Measurements from ENCODE around the gene KCNQ1.

KCNQ1 gene

DNA sequence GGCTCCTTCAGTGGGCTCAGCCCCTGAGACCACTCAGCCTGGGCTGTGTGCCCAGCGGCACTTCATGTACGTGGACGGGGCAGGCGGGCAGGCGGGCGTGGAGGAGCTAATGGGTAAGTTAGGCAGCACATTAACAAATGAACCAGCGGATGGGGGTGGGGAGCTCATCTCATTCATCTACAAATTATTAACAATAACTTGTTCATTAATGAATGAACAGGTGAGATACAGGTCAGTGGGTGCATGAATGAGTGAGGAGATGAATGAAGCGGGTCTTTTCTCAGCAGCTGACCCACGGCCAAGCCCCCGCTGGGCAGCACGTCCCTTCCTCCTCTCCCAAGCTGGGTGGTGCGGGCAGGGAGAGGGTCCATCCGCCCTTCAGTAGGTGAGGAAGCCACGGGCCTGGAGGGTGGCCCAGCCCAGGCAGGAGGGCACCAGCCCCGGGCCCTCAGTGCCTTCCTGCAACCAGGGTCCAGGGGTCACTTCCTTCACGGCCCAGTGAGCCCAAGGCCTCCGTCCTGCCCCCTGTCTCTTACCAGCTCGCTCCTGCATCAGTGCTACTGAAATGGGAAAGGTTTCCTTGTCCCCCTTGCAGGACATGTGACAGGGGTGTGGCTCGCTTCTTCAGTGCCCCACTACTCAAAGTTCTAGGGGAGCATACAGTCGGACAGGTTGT, 315.5 kb downstream of the KCNQ1 start:
- ATAC-seq, result no peak

DNA sequence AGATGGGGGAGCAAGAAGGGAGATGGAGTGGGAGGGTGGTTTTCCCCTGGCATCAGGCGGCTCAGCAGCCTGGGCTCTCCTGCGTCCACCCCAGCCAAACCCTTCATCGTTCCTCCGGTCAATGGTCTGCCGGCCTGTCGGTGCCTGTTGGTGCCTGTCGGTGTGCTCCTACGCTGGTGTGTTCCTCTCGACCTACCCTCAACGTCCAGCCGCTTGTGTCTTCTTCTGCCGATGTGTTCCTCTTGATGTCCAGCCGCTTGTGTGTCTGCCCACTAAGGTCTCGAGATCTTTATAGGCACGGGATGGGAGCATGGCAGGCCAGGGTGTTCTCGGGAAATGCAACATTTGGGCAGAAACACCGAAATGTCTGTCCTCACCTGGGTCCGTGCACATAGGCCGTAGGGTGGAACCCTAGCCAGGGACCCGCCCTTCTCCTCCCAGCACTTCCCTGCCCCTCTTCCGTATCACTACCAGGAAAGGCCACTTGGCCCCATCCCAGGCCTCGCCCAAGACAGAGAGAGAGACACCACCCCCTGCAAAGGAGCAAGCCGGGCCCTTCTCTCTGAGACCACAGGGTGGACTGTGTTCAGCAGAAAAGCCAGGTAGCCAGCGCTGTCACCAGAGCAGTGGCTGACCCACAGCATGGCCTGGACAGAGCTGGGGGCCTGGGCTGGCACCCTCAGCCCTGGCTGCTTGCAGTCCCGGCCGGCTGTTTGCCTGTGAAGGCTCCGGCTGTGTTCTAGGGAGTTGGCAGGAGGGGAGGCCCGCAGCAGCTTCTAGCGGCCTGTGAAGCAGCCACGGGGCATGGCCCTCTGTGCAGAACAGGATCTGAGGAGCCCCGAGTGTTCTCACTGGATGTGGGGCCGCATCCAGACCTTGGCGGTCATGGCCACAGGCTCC, 316.6 kb downstream of the KCNQ1 start:
- ATAC-seq, result no peak

DNA sequence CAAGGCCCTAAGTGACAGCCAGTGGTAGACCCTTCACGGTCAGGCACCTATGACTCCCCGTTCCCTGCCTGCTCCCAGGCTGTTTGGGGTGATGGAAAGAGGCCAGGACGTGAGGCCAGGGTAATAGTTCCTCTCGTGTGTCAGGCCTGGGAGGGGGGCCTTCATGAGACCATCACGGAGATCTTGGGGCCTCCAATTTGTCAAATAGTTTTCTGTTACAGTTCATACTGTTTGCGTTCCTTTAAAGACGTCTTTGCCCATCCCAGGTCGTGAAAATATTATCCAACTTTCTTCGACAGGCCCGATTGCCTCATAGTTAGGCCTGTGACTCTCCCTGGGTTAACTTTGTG, 317.2 kb downstream of the KCNQ1 start:
- ATAC-seq, result no peak

DNA sequence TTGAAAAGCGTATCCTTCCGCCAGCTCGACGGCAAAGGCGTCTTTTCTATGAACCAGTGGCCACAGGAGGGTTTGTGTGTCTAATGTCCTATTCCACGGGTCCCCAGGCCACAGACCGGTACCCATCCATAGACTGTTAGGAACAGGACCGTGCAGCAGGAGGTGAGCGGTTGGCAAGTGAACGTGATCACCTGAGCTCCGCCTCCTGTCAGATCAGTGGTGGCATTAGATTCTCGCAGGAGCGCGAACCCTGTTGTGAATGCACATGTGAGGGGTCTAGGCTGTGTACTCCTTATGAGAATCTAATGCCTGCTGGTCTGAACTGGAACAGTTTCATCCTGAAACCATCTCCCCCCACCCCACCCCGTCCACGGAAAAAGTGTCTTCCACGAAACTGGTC, 317.6 kb downstream of the KCNQ1 start:
- ATAC-seq, result no peak

DNA sequence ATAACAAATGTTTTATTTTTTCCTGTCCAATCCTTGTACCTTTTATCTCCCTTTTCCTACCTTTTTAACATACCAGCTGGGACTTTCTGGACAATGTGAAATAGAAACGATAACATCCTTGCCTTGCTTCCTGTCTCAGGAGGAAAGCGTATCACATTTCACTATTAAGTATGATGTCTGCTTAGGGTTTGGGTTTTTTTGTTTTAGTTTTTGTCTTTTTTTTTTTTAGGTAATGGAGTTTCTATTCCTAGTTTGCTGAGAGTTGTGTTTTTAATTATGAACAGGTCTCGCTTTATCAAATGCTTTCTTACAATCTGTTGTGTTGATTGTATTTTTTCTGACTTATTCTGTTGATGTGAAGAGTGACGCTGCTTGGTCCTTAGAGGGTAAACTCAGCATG, 319.2 kb downstream of the KCNQ1 start:
- no peak for ATAC-seq

DNA sequence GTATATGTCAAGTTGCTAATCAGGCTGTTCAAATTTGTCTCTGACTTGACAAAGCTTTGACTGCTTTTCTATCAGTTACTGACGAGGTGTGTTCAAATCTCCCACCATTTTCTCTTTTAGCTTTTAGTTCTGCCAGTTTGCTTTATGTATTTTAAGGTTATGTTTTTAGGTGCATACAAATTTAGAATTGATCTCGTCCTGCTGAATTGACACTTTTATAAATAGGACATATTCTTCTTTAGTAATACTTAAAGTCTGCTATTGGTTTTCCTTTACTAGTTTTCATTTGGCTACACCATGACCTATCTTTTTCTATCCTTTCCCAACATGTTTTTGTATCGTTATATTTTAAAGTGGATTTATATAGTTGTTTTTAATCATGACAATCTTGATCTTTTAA, 320.7 kb downstream of the KCNQ1 start:
- ATAC-seq, result no peak

DNA sequence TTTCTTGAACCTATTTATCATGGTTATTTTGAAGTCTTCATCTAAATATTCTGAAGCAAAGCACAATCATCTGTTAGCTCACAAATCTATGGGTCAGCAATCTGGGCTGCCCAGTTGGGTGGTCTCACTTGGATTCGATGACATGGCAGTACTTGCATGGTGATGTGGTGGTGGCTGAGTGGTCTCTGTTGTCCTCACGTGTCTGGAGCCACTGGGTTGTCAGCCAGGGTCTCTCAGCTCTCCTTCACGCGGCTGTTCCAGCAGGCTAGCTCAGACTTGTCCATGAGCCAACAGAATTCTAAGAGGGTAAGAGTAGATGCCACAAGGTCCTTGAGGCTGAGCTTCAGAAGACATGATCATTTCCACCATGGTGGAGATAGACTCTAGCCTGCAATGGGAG, 321.4 kb downstream of the KCNQ1 start:
- no peak for ATAC-seq

DNA sequence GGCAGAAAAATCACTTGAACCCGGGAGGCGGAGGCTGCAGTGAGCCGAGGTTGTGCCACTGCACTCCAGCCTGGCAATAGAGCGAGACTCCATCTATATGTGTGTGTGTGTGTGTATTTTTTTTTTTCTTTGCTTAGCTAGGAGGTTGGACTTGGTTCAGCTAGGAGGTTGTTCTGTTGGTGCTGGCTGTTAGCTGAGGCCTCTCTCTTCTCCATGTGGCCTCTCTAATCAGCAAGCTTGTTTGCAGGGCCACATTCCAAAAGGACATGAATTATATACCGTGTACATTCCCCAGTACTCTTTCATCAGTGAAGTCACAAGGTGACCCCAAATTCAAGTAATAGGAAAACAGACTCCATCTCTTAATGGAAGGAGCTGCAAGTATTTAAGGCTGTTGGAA, 322.3 kb downstream of the KCNQ1 start:
- ATAC-seq, result no peak

DNA sequence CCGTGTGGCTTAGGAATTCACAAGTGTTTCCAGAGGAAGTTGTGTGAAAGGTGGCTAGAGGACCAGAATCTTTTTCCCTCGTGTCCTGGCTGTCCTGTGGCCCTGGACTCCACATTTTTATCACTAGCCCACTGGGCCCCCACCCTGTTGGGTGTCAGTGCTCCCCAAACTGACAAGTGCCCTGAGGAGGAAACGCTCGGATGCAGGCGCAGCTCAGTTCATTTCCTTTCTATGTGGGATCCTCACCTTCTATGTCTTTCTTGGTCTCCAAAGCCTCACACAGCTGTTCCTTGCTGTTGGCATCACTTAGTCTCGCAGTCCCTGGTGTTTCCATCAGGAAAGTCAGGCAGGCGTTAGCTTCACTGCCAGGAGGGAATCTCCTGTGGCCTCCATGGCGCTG, 323.0 kb downstream of the KCNQ1 start:
- no peak for ATAC-seq

DNA sequence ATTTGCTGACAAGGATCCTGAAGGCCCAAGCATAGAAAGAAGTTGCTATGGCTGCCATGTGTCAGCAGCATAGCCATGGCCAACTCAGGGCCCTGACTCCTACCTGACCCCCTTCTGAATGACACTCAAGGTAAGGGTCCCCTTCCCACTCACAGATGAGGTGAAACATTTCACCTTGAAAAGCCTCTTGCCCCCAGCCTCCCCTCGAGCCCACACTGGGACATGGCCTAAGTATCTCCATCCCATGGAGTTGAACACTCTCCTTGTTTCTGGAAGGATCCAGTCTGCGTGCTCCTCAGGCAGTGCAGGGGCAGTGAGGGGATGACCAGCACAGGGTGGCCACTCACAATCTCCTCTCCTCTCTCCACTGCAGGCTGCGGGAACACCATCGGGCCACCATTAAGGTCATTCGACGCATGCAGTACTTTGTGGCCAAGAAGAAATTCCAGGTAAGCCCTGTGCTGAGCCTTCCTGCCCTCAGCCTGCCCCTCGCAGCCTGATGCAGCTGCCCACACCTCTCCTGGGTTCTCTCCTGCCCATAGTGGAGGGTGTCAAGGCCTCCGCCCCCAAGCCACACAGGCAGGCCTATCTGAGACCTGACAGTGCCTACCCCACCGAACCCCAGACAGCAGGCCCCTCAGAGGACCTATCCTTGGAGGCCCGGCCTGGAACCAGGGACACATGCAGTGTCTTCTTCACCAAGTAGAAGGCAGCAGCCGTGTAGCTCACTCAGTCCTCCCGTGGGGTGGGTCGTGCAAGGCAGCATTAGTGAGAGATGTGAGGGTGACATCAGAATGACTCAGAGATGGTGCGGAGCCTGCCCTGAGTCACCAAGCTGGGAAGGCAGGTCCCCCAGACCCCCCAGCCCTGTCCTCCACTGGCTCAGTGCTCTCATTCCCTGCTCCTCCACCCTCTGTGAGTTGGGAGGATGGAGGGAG, 323.9 kb downstream of the KCNQ1 start:
- ATAC-seq, result peak in 1 of 2 donors; percentile 28

DNA sequence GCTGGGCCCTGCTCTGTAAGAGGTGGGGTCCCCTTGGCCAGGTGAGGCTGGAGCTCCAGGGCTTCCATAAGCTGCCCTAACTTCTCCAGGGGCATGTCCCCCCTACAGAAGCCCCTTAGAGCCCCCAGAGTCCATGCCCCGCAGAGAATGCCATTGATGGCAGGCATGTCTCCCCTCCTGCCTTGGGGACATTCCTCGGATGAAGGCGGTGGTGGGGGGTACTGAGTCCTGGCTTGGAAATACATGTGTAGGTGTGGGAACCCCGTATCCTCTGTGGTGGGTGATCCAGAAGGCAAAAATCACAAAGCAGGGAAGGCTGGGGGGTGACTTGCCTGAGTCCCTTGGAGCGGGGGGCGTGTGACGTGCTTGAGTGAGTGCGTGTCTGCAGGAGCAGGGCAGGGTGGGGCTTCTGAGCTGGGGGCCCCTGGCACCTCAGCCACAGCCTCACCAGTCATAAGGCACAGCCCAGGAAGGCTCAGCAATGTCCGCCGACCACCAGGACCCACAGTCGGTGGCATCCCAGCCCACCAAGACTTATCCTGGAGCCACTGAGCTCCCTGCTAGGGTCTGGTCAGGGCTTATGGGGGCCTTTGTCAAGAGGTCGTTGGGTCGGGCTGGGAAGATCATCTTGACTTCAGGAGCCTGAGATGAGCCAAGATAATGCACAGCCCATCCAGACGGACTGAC, 324.7 kb downstream of the KCNQ1 start:
- ATAC-seq, result no peak

DNA sequence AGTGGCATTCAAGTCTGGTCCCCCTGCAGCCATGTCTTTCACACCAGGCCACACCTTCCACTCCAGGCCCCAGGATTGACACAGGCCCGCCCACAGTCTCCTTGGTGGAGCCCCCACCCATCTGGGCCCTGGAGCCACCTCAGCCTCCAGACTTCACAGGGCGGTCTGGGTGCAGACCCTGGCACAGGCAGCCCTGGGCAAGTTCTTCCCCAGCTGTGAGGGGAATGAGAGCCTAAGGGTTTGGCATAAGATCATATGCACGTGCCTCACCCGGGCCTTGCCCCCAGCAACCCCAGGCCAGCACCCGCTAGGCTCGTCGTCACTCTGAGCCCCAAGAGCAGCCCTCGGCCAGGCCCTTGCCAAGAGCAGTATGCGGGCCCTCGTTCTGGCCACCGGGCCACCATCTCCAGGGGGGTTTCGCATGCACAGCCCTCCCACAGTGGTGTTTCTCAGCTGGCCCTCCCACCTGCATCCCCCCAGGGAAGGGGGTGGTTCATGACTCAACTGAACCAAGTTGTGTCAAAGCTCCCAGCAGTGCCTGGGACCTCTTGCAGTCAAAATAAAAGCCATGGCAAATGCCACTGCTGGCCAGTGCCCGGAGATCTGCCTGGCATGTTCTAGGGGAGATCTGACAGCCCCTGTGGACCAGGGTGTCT, 325.4 kb downstream of the KCNQ1 start:
- ATAC-seq, result no peak

DNA sequence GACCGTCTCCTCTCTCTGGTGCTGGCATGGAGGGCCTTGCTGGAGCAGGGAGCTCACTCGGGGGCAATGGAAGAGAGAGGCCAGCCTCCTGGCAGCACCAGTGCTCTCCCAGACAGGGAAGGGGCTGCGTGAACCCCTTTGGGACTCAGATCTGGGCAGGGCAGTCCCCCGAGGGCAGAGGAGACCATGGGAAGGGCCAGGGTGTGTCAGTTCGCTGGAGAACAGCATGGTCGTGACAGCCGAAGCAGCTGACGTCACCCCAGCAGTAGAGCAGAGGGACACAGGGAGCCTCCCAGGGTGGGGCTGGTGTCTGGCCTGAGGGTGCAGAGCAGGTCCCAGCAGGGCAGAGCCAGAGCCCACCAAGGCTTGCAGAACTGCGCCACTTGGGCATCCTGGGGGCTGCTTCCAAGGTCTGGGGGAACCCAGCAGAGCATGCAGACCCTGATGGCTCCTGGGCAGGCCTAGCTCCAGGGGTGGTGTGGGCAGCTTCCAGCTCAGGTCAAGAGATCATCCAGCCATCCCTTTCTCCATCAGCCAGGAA, 326.0 kb downstream of the KCNQ1 start:
- ATAC-seq, result no peak

DNA sequence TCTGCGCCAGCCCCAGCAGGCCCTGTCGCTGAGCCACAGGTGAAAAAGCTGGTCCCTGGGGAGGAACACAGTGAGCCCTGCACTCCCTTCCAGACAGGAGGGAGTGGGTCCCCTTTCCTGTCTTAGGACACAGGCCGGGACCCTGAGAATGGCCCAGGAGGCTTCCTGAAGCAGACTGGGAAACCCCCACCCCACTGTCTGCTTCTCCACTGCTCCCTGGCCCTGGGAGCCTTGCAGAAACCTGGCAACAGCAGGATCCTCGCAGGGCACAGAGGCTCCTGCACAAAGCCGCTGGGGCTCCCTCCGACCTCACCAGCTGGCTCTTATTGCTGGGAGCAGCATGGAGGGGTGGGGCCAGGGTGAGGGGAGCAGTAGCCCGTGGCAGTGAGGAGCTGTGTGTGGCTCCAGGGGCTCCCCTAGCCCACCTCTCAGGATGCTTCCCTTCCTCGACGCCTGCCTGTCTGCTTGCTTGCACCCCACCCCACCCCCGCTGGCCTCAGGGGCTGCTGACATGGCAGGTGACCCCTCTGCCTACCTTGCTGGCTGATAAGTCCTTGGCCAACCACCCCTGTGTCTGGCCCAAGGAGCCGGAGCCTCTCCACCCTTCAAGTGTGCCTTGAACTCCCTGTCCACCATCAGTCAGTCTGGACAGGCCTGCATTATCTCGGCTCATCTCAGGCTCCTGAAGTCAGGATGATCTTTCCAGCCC, 327.1 kb downstream of the KCNQ1 start:
- no peak for ATAC-seq

DNA sequence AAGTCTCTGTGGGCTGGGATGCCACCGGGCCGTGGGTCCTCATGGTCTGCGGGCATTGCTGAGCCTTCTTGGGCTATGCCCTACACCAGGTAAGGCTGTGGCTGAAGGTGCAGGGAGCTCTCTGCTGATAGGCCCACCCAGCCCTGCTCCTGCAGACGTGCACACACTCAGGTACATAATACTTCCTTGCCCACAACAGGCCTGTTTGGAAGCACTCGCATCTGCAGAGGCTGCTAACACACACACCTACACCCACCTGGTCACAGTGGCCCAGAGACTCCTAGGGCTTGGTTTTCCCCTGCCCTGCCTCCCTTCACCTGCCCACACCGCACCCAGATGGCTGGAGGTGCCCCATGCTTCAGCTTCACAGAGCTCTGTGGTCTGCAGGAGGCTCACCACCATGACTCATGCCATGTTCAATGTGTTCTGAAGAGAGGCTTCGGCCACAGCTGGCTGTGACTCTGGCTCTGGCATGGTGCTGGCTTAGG, 327.8 kb downstream of the KCNQ1 start:
- peak; percentile 49 to 71 for ATAC-seq

DNA sequence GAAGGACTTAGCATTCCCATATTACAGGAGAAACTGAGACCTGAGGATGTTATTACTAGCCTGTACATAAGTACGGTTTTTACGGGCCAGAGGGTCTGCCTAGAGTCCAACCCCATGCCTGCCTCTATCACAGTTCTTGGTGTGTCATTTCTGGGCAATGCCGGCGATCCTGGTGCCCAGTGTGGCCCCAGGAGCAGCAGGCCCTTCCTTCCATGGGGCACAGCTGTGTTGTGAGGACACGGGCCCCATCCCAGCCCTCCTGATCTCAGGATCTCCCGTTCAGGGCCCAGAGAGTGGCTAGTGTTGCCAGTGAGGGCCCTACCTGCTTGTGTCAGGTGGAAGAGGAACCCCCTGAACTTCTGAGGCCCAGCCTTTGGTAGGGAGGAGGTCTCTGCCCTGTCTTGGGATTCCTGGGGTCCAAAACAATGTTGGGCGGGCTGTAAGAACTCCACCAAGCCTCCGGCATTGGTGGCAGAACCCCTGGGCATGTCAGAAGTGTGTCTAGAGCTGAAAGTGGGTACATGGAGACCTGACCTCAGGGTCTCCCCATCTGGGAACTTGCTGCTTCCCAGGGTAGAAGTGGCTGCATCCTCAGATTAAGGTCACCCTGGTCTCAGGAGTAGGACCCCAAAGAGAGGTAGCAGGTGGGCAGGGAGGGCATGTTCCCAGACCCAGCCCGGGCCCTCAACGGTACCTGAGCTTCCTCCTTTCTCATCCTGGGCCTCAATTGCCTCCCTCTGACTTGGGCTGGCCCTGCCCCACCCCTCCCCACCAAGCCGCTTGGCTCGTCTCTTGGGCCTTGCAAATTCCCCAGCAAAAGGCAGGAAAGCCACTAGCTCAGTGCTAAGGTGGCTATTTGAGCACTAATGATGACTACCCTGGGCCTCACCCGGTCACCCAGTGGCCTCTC, 329.6 kb downstream of the KCNQ1 start:
- no peak for ATAC-seq

DNA sequence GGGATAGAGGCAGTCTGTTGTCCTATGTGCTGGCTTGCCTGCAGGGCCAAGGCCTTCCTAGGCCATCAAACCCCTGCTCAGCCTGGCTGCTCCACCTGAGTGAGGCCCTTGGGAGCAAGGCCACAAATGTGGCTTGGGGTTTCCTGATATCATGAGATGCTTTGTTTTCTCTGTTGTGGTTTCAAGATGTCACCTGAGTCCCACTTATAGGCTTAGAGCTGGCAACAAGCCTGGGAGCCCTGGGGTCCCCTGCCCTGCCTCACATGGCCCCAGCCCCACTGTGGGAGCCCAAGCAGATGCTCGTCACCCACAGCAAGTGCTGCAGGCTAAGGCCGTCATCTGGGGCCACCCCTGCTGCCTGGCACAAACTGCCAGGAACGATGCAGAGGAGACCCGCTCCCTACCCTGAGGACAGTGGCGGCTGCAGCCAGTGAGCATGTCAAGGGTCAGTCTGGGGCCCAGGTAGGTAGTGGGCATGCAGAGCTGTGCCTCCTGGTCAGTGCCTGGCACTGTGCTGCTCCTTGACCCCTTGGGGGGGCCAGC, 330.3 kb downstream of the KCNQ1 start:
- ATAC-seq, result no peak

DNA sequence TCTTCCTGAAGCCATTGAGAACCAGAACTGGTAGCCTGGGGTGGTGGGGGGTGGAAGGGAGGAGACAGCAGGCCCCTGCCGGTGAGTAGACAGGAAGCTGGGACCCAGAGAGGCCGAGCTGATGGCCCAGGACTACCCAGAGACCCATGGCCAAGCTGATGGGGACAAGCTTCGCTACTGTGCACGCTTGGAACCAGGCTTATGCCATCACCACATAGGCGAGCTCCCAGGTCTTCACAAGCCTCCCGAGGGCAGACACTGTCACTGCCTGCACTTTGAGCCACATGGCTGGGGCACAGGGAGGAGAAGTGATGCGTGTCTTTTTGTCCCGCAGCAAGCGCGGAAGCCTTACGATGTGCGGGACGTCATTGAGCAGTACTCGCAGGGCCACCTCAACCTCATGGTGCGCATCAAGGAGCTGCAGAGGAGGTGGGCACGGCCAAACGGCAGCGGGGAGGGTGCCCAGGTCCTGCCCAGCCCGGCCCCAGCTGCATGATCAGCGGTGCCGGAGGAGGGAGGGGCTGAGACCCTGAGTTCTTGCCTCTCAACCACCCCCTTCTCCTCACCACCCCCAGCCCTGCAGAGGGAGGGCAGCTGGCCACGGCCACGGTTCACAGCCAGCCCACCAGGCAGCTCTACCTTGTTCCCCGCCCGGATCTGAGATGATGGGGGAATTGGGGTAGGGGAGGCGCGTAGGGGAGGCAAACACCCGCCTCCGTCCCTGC, 331.0 kb downstream of the KCNQ1 start:
- no peak for ATAC-seq

Measured in activated CD4-positive, CD25-positive, alpha-beta regulatory T cell treated with anti-CD3 and anti-CD28 coated beads, Interleukin-2, amount 50 U/mL, for 24 hours (primary cell).